Measurements from ENCODE around the gene CTSW. TPM values are rescaled to one million over a fixed set of nuclear protein-coding genes. Genes with fewer than 3 reads are reported as not detected.

CTSW gene
- total and polyA plus RNA-seq, 2 of the 4 experiments (the other 2 are of a cell fraction): 0.07 to 0.18 TPM

GRCh38 chr11:65884716-65885092 lies 5.1 kb downstream of the CTSW start:
- H2AFZ ChIP-seq (replicated peaks; ENCODE audit: low read length, poor library complexity): peak overlapping the region; percentile 67
- no peaks in the 10 kb centered on the region for H3K9me3 ChIP-seq (ENCODE audit: control insufficient read depth, insufficient read depth, low read length)
- H4K91ac ChIP-seq (ENCODE audit: insufficient read depth, low read depth, low read length): no peak overlapping the region
- peak overlapping the region; percentile 73; the same call in 1 of the 2 replicates for H2AK5ac ChIP-seq (ENCODE audit: low read depth, low read length)
- 0% methylated on average over 3 of the region's 9 CpGs; no CpG with 5 or more reads in 1 of the 2 experiments for WGBS, 2 experiments (ENCODE audit: extremely low coverage in 2 of 2, insufficient read length in 1 of 2)
- peak overlapping the region; percentile 95 for H2AK9ac ChIP-seq (replicated peaks; ENCODE audit: low read depth, low read length, poor library complexity)
- H2BK15ac ChIP-seq (ENCODE audit: low read depth, low read length): no peak overlapping the region
- H2BK20ac ChIP-seq (ENCODE audit: low read depth, low read length): no peak overlapping the region
- no peaks in the 10 kb centered on the region for H3K27me3 ChIP-seq (ENCODE audit: control insufficient read depth, insufficient read depth, low read length)
- intact Hi-C loops (cut with micrococcal nuclease): loop anchor here (1.0 kb wide), 1 partner anchor 105 kb away; no protein-coding TSS in a partner anchor
- peak; percentile 100 for TF ChIP-seq CTCF (conservative IDR thresholded peaks at IDR 0.05; ENCODE audit: low read depth, low read length)
- no peak for TF ChIP-seq MXI1 (IDR thresholded peaks at IDR 0.05; ENCODE audit: borderline replicate concordance, low read depth, low read length)
- peak; percentile 86 for TF ChIP-seq RAD21 (IDR thresholded peaks at IDR 0.05; ENCODE audit: low read length)
- no peak for TF ChIP-seq USF2 (IDR thresholded peaks at IDR 0.05; ENCODE audit: low read depth, low read length)
- no peak for TF ChIP-seq NFE2L2 (IDR thresholded peaks at IDR 0.05; ENCODE audit: low read depth, low read length)
- no peak for TF ChIP-seq FOS (IDR thresholded peaks at IDR 0.05; ENCODE audit: low read depth, low read length)
- TF ChIP-seq RFX5 (IDR thresholded peaks at IDR 0.05; ENCODE audit: low read depth, low read length): no peak
- peak; percentile 95 for TF ChIP-seq SMC3 (IDR thresholded peaks at IDR 0.05; ENCODE audit: low read depth, low read length)
- TF ChIP-seq POLR2A (IDR thresholded peaks at IDR 0.05; ENCODE audit: low read depth, low read length): no peak; the same call in 1 of the 2 replicates
- no peak for TF ChIP-seq MAFK (IDR thresholded peaks at IDR 0.05; ENCODE audit: low read depth, low read length)
- TF ChIP-seq MAZ (IDR thresholded peaks at IDR 0.05; ENCODE audit: borderline replicate concordance, low read depth, low read length): peak; percentile 78; the same call in 1 of the 2 replicates
- no peak for TF ChIP-seq CHD1 (IDR thresholded peaks at IDR 0.05; ENCODE audit: low read depth, low read length)
- TF ChIP-seq CEBPB (IDR thresholded peaks at IDR 0.05; ENCODE audit: low read depth, low read length): no peak
- TF ChIP-seq RCOR1 (IDR thresholded peaks at IDR 0.05; ENCODE audit: insufficient replicate concordance, low read length): peak; percentile 39
- no peak for TF ChIP-seq BHLHE40 (IDR thresholded peaks at IDR 0.05; ENCODE audit: low read depth, low read length)
- no peak for TF ChIP-seq ELK1 (IDR thresholded peaks at IDR 0.05; ENCODE audit: borderline replicate concordance, low read depth, low read length)
- in situ Hi-C loops (cut with MboI; ENCODE audit: low sequenced_read_pairs): loop anchor here (5.0 kb wide), 1 partner anchor 103 kb away; no protein-coding TSS in a partner anchor
- no peak overlapping the region for H3K9ac ChIP-seq (ENCODE audit: low read depth, low read length)
- no peak overlapping the region for H3K14ac ChIP-seq (replicated peaks; ENCODE audit: low read depth, low read length)
- no peak overlapping the region for H2BK5ac ChIP-seq (ENCODE audit: low read depth, low read length, poor library complexity, severe bottlenecking)
- dilution Hi-C loops (cut with HindIII; ENCODE audit: low sequenced_read_pairs, unreplicated experiment): no loop called here
- H4K20me1 ChIP-seq (ENCODE audit: insufficient read depth, low read length): peaks cover 21% of the 10 kb centered on the region
- peaks cover 40% of the 10 kb centered on the region for H3K36me3 ChIP-seq (ENCODE audit: control insufficient read depth, insufficient read depth, low read length)
- DNase-seq (peak; percentile 65), ATAC-seq (ENCODE audit: low read depth) (peak; percentile 28)
- H3K9me1 ChIP-seq (ENCODE audit: insufficient read depth, low read length): peaks cover 5% of the 10 kb centered on the region; the same call in 1 of the 2 replicates
- H3K4me2 ChIP-seq (ENCODE audit: low read depth, low read length): no peak overlapping the region
- peak overlapping the region; percentile 53; the same call in 1 of the 2 replicates for H3K4ac ChIP-seq (ENCODE audit: low read depth, low read length)
- H2BK120ac ChIP-seq (ENCODE audit: low read depth, low read length): no peak overlapping the region
- H3K27ac ChIP-seq (ENCODE audit: insufficient read depth, low read length): no peak overlapping the region; the same call in 1 of the 2 replicates
- H3K4me1 ChIP-seq (ENCODE audit: control insufficient read depth, insufficient read depth, low read length): peaks cover 4% of the 10 kb centered on the region
- POLR2A ChIA-PET (ENCODE audit: unreplicated experiment): interaction anchor here (0.6 kb wide), 1 partner anchor 16 kb away, joined by 3 read pairs; the partner anchor contains the start of gene FOSL1
- H3K23ac ChIP-seq (ENCODE audit: low read depth, low read length): no peak overlapping the region
- BruUV-seq (replicated peaks): no TSS peak
- H3K79me1 ChIP-seq (ENCODE audit: low read depth in 1 of 2, low read length in 2 of 2): peaks cover 9 to 53% of the 10 kb centered on the region in 2 experiments
- H3K18ac ChIP-seq (ENCODE audit: low read depth, low read length): no peak overlapping the region
- H3K56ac ChIP-seq (ENCODE audit: extremely low read depth, insufficient read depth, low read length): no peak overlapping the region
- no peak overlapping the region for H3K4me3 ChIP-seq (ENCODE audit: insufficient read depth, low read depth, low read length)
- CTCF ChIA-PET: interaction anchor here (0.6 to 1.5 kb wide), 14 partner anchors 11 to 652 kb away, joined by 3 to 14 read pairs (median 4); partner anchors contain the start of genes EFEMP2 and MUS81
- H4K8ac ChIP-seq (ENCODE audit: low read depth in 2 of 2, low read length in 2 of 2): no peak overlapping the region
- H4K5ac ChIP-seq (ENCODE audit: low read depth, low read length): no peak overlapping the region

Measured in IMR-90 (cell line).